Lower leg skin (tissue), 4 donors: ENCODE results near the gene PCDHGA7. TPM values are rescaled to one million over a fixed set of nuclear protein-coding genes. Genes with fewer than 3 reads are reported as not detected.

ENCODE experiments used
- DNase-seq, 2 donors: peaks; one replicate each; pipeline ENCODE4 v3.0.0-alpha.2; 2019; ENCODE audit warnings: low spot score in 2 of 2
- H3K4me3 ChIP-seq: fragments of 200-600 bp; sonication (generic); 2 replicates; pipeline ENCODE4 v1.5.1; 2017; ENCODE audit warnings: mild to moderate bottlenecking, low read depth; ENCODE audit not compliant: poor library complexity, severe bottlenecking
- POLR2A ChIP-seq, 2 donors: fragments of 450-650 bp; IDR thresholded peaks; one replicate each; pipeline ENCODE4 v1.6.1; 2016 to 2017; ENCODE audit warnings: antibody characterized with exemption in 2 of 2, mild to moderate bottlenecking in 1 of 2, moderate library complexity in 1 of 2
- WGBS, 2 donors: methylation state at CpG; one replicate each; pipeline ENCODE4 v1.1.5; 2018; 5-methylcytosine and 5-hydroxymethylcytosine counted together
- intact Hi-C: fragments of 100-400 bp; cut with DNase I; formaldehyde crosslinking; loops from one replicate; pipeline ENCODE4 v1.15.0; 2023; ENCODE audit warnings: low total_unique reads
- total RNA-seq, 4 donors: library from RNA; depleted of rRNA; stranded (reverse); fragments of >200 nt; gene quantifications; one replicate each; pipeline ENCODE4 v1.1.0, GENCODE V29; 2016
- TF ChIP-seq, protein P1 (sequence below), 3 donors: fragments of 450-650 bp; IDR thresholded peaks; one replicate each; pipeline ENCODE4 v1.5.1; 2016; ENCODE audit warnings: antibody characterized with exemption in 3 of 3, mild to moderate bottlenecking in 3 of 3, moderate library complexity in 2 of 3

Gene PCDHGA7
- total RNA-seq, 4 donors from 2014 or later, result 2.2 to 2.5 (median 2.5) TPM

DNA sequence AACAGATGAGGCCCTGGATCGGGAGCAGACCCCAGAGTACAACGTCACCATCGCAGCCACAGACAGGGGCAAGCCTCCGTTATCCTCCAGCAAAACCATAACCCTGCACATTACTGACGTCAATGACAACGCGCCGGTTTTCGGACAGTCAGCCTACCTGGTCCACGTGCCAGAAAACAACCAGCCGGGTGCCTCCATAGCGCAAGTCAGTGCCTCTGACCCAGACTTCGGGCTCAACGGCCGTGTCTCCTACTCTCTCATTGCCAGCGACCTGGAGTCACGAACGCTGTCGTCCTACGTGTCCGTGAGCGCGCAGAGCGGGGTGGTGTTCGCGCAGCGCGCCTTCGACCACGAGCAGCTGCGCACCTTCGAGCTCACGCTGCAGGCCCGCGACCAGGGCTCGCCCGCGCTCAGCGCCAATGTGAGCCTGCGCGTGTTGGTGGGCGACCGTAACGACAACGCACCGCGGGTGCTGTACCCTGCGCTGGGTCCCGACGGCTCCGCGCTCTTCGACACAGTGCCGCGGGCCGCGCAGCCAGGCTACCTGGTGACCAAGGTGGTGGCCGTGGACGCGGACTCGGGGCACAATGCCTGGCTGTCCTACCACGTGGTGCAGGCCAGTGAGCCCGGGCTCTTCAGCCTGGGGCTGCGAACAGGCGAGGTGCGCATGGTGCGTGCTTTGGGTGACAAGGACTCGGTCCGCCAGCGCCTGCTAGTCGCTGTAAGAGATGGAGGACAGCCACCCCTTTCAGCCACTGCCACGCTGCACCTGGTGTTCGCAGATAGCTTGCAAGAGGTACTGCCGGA, 36.7 kb downstream of the PCDHGA7 start:
- no peak for TF ChIP-seq POLR2A (IDR thresholded peaks at IDR 0.05)
- TF ChIP-seq, protein P1, sequence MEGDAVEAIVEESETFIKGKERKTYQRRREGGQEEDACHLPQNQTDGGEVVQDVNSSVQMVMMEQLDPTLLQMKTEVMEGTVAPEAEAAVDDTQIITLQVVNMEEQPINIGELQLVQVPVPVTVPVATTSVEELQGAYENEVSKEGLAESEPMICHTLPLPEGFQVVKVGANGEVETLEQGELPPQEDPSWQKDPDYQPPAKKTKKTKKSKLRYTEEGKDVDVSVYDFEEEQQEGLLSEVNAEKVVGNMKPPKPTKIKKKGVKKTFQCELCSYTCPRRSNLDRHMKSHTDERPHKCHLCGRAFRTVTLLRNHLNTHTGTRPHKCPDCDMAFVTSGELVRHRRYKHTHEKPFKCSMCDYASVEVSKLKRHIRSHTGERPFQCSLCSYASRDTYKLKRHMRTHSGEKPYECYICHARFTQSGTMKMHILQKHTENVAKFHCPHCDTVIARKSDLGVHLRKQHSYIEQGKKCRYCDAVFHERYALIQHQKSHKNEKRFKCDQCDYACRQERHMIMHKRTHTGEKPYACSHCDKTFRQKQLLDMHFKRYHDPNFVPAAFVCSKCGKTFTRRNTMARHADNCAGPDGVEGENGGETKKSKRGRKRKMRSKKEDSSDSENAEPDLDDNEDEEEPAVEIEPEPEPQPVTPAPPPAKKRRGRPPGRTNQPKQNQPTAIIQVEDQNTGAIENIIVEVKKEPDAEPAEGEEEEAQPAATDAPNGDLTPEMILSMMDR (IDR thresholded peaks at IDR 0.05), result no peak
- WGBS, 2 donors, result 32 to 35% methylated on average over 48 to 62 of the region's 74 CpGs
- no peak for DNase-seq
- no peak overlapping the region for H3K4me3 ChIP-seq
- intact Hi-C loops, result loop anchor here (10.0 kb wide), 1 partner anchor 136 kb away; no protein-coding TSS in a partner anchor

DNA sequence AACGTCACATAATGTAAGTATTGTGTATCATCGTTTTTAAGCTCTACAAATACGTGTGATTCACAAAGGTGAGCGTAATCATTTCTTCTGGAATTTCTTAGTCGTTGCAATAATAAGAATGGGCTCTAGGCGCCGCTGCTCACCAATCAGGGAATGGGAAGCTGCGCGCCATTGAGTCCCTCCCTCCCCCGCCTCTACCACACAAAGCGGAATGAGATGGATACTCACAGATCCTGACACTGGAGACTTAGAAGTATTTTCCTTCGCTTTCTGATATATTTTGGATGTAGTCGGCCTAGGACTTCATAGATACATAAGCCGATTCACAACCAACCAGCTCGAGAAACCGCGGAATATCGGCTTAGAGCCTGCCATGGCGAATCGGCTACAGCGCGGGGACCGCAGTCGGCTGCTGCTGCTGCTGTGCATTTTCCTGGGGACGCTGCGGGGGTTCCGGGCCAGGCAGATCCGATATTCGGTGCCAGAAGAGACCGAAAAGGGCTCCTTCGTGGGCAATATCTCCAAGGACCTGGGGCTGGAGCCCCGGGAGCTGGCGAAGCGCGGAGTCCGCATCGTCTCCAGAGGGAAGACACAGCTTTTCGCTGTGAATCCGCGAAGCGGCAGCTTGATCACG, 38.4 kb downstream of the PCDHGA7 start, which contains the start of gene PCDHGA11:
Gene PCDHGA11 (plus strand): TSS at position 197 of the 634 bp plus-strand sequence. CDS start 177 bp downstream, at position 374.
- TF ChIP-seq, protein P1 (IDR thresholded peaks at IDR 0.05), result no peak
- no peak within 1 kb of the TSS for H3K4me3 ChIP-seq
- 10 to 15% methylated on average over 35 to 40 of the region's 42 CpGs for WGBS, 2 donors
- intact Hi-C loops, result no loop called here
- no peak for DNase-seq

DNA sequence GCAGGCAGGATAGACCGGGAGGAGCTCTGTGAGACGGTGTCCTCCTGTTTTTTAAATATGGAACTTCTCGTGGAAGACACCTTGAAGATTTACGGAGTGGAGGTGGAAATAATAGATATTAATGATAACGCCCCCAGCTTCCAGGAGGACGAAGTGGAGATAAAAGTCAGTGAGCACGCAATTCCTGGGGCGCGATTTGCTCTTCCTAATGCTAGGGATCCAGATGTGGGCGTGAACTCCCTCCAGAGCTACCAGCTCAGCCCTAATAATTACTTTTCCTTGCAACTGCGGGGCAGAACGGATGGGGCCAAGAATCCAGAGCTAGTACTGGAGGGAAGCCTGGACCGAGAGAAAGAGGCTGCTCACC, 38.9 kb downstream of the PCDHGA7 start:
- TF ChIP-seq, protein P1 (IDR thresholded peaks at IDR 0.05), result no peak
- no peak for TF ChIP-seq POLR2A (IDR thresholded peaks at IDR 0.05)
- intact Hi-C loops, result no loop called here
- WGBS, 2 donors, result 12% methylated on average over 13 of the region's 13 CpGs
- DNase-seq, result no peak
- H3K4me3 ChIP-seq, result no peak overlapping the region

DNA sequence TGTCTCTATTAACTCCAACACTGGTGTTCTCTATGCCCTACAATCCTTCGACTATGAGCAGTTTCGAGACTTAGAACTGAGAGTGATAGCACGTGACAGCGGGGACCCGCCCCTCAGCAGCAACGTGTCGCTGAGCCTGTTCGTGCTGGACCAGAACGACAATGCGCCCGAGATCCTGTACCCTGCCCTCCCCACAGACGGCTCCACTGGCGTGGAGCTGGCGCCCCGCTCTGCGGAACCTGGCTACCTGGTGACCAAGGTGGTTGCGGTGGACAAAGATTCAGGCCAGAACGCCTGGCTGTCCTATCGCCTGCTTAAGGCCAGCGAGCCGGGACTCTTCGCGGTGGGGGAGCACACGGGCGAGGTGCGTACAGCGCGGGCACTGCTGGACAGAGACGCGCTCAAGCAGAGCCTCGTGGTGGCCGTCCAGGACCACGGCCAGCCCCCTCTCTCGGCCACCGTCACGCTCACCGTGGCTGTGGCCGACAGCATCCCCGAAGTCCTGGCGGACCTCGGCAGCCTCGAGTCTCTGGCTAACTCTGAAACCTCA, 40.3 kb downstream of the PCDHGA7 start:
- no peak for DNase-seq
- 14 to 23% methylated on average over 6 to 26 of the region's 42 CpGs for WGBS, 2 donors
- intact Hi-C loops, result no loop called here

DNA sequence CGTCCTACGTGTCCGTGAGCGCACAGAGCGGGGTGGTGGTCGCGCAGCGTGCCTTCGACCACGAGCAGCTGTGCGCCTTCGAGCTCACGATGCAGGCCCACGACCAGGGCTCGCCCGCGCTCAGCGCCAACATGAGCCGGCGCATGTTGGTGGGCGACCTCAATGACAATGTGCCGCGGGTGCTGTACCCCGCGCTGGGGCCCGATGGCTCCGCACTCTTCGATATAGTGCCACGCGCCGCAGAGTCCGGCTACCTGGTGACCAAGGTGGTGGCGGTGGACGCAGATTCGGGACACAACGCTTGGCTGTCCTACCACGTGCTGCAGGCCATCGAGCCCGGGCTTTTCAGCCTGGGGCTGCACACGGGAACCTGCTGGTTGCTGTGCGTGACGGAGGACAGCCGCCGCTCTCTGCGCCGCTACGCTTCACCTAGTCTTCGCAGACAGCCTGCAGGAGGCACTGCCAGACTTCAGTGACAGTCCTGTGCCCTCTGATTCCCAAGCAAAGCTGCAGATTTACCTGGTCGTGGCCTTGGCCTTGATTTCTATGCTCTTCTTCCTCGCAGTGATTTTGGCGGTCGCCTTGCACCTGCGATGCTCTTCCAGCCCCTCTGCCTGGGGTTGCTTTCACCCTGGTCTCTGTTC, 45.4 kb downstream of the PCDHGA7 start:
- 46 to 47% methylated on average over 44 to 53 of the region's 53 CpGs for WGBS, 2 donors
- no peak for TF ChIP-seq POLR2A (IDR thresholded peaks at IDR 0.05)
- TF ChIP-seq, protein P1 (IDR thresholded peaks at IDR 0.05), result no peak
- intact Hi-C loops, result no loop called here
- no peak overlapping the region for H3K4me3 ChIP-seq
- no peak for DNase-seq

More for the DNA sequence above, 40.3 kb downstream of the PCDHGA7 start:
- H3K4me3 ChIP-seq, result no peak overlapping the region
- TF ChIP-seq, protein P1 (IDR thresholded peaks at IDR 0.05), result no peak
- TF ChIP-seq POLR2A (IDR thresholded peaks at IDR 0.05), result no peak
